Liver (tissue), 9 donors: ENCODE data around the gene LRRC46. TPM values are rescaled to one million over a fixed set of nuclear protein-coding genes. Genes with fewer than 3 reads are reported as not detected.

Source experiments
- DNase-seq: peaks from one replicate; pipeline ENCODE4 v3.0.0-alpha.2; 2017; ENCODE audit warnings: low spot score
- H3K27ac ChIP-seq, 2 donors: one replicate each; pipeline ENCODE4 v1.7.0; 2013; ENCODE audit warnings: inconsistent platforms in 2 of 2, low read length in 2 of 2, control low read depth in 1 of 2, low read depth in 1 of 2, mild to moderate bottlenecking in 1 of 2
- H3K27me3 ChIP-seq, 4 donors: one replicate each; pipeline versions ENCODE4 v1.6.1 to v1.7.0; 2013; ENCODE audit warnings: low read length in 3 of 4, inconsistent platforms in 1 of 4, mild to moderate bottlenecking in 1 of 4, moderate library complexity in 1 of 4; ENCODE audit not compliant: control insufficient read depth in 4 of 4, insufficient read depth in 4 of 4
- H3K36me3 ChIP-seq, 4 donors: one replicate each; pipeline versions ENCODE4 v1.6.1 to v1.7.0; 2013; ENCODE audit warnings: low read length in 3 of 4, mild to moderate bottlenecking in 3 of 4, low read depth in 1 of 4, moderate library complexity in 1 of 4; ENCODE audit not compliant: control insufficient read depth in 4 of 4, insufficient read depth in 3 of 4
- H3K4me1 ChIP-seq, 4 donors: one replicate each; pipeline versions ENCODE4 v1.6.1 to v1.7.0; 2013; ENCODE audit warnings: low read length in 3 of 4, mild to moderate bottlenecking in 3 of 4, moderate library complexity in 1 of 4; ENCODE audit not compliant: control insufficient read depth in 4 of 4, insufficient read depth in 4 of 4
- H3K4me3 ChIP-seq, 3 donors: one replicate each; pipeline versions ENCODE4 v1.6.1 to v1.7.0; 2013; ENCODE audit warnings: low read length in 3 of 3, control low read depth in 1 of 3, low read depth in 1 of 3, mild to moderate bottlenecking in 1 of 3
- H3K9ac ChIP-seq, 2 donors: one replicate each; pipeline ENCODE4 v1.7.0; 2013; ENCODE audit warnings: low read length in 2 of 2, mild to moderate bottlenecking in 2 of 2, moderate library complexity in 2 of 2, control low read depth in 1 of 2, low read depth in 1 of 2
- H3K9me3 ChIP-seq, 4 donors: one replicate each; pipeline versions ENCODE4 v1.6.1 to v1.7.0; 2013; ENCODE audit warnings: low read length in 3 of 4; ENCODE audit not compliant: control insufficient read depth in 4 of 4
- CTCF ChIP-seq: fragments of 150-350 bp; IDR thresholded peaks from 2 replicates; pipeline ENCODE4 v1.5.1; 2017; ENCODE audit warnings: improper control_type of control experiment, low read depth, low read length; ENCODE audit not compliant: missing input control
- FOXA1 ChIP-seq: IDR thresholded peaks from 2 replicates; pipeline ENCODE4 v1.6.1; 2016; ENCODE audit warnings: antibody characterized with exemption
- FOXA2 ChIP-seq: IDR thresholded peaks from 2 replicates; pipeline ENCODE4 v1.6.1; 2016; ENCODE audit warnings: antibody characterized with exemption
- GABPA ChIP-seq, 2 donors: IDR thresholded peaks in 1 of 2; conservative IDR thresholded peaks in 1 of 2; 2 replicates each; pipeline ENCODE4 v1.6.1; 2016; ENCODE audit warnings: antibody characterized with exemption in 2 of 2, mild to moderate bottlenecking in 1 of 2, moderate library complexity in 1 of 2
- HNF4A ChIP-seq, 2 donors: conservative IDR thresholded peaks; 2 replicates each; pipeline ENCODE4 v1.6.1; 2016; ENCODE audit warnings: antibody characterized with exemption in 2 of 2, mild to moderate bottlenecking in 2 of 2
- HNF4G ChIP-seq: IDR thresholded peaks from 2 replicates; pipeline ENCODE4 v1.6.1; 2016; ENCODE audit warnings: antibody characterized with exemption
- JUND ChIP-seq, 2 donors: IDR thresholded peaks; 2 replicates each; pipeline ENCODE4 v1.6.1; 2016; ENCODE audit warnings: antibody characterized with exemption in 2 of 2
- NR2F2 ChIP-seq: IDR thresholded peaks from 2 replicates; pipeline ENCODE4 v1.6.1; 2016; ENCODE audit warnings: antibody characterized with exemption
- RAD21 ChIP-seq, 2 donors: IDR thresholded peaks; 2 replicates each; pipeline ENCODE4 v1.6.1; 2016; ENCODE audit warnings: antibody characterized with exemption in 2 of 2, mild to moderate bottlenecking in 2 of 2
- REST ChIP-seq: IDR thresholded peaks from 2 replicates; pipeline ENCODE4 v1.6.1; 2016; ENCODE audit warnings: antibody characterized with exemption, mild to moderate bottlenecking
- RXRA ChIP-seq, 2 donors: IDR thresholded peaks; 2 replicates each; pipeline ENCODE4 v1.6.1; 2017 to 2018; ENCODE audit warnings: antibody characterized with exemption in 2 of 2, mild to moderate bottlenecking in 1 of 2
- TAF1 ChIP-seq: conservative IDR thresholded peaks from 2 replicates; pipeline ENCODE4 v1.6.1; 2016; ENCODE audit warnings: antibody characterized with exemption, mild to moderate bottlenecking
- YY1 ChIP-seq: IDR thresholded peaks from 2 replicates; pipeline ENCODE4 v1.6.1; 2016; ENCODE audit warnings: antibody characterized with exemption, mild to moderate bottlenecking
- ZBTB33 ChIP-seq: IDR thresholded peaks from 2 replicates; pipeline ENCODE4 v1.6.1; 2016; ENCODE audit warnings: antibody characterized with exemption
- WGBS: extraction: QIAGEN DNeasy Blood & Tissue Kit; methylation state at CpG from one replicate; pipeline ENCODE4 v1.1.7; 2013; 5-methylcytosine and 5-hydroxymethylcytosine counted together
- polyA plus RNA-seq, 2 donors: library from polyadenylated mRNA; stranded (reverse) in 1 of 2; unstranded in 1 of 2; fragments of 200-250 nt in 1 of 2; fragments of >200 nt in 1 of 2; fragmentation: Nextera tagmentation in 1 of 2; extraction: Ambion mirVana in 1 of 2; gene quantifications; one replicate each; pipeline versions ENCODE4 v1.2.1 to v1.2.3, GENCODE V29; 2013 to 2015
- total RNA-seq, 2 donors: library from RNA; depleted of rRNA; stranded (reverse); fragments of >200 nt; gene quantifications; one replicate each; pipeline ENCODE4 v1.2.3, GENCODE V29; 2014
- TF ChIP-seq, protein P1 (sequence below): IDR thresholded peaks from 2 replicates; pipeline ENCODE4 v1.6.1; 2016; ENCODE audit warnings: antibody characterized with exemption
- TF ChIP-seq, protein P2 (sequence below): IDR thresholded peaks from 2 replicates; pipeline ENCODE4 v1.6.1; 2016; ENCODE audit warnings: antibody characterized with exemption
- donor health status: healthy.
- donor health status: healthy.
- donor health status: healthy.
- donor health status: healthy.
- donor health status: healthy.

The LRRC46 gene
- total and polyA plus RNA-seq, 4 donors = under 0.01 to 0.43 (median 0.32) TPM

GRCh38 chr17:47884427-47884740 lies 52.9 kb downstream of the LRRC46 start:
- WGBS = 65% methylated on average over 5 of the region's 5 CpGs
- Histone ChIP-seq H3K4me3 (no peak overlapping the region), H3K4me1 (no peaks in the 10 kb centered on the region), H3K9ac (no peak overlapping the region), H3K27ac (no peak overlapping the region), H3K9me3 (no peaks in the 10 kb centered on the region), H3K27me3 (no peaks in the 10 kb centered on the region), H3K36me3 (no peaks in the 10 kb centered on the region)
- DNase-seq = no peak
- no peak for TF ChIP-seq FOXA2
- TF ChIP-seq RXRA (IDR thresholded peaks at IDR 0.05) = no peak
- TF ChIP-seq YY1 = no peak

GRCh38 chr17:47884905-47885730 lies 53.6 kb downstream of the LRRC46 start:
- Histone ChIP-seq H3K4me1 (no peaks in the 10 kb centered on the region), H3K27ac (no peak overlapping the region), H3K9ac (no peak overlapping the region), H3K4me3 (no peak overlapping the region), H3K27me3 (no peaks in the 10 kb centered on the region), H3K36me3 (no peaks in the 10 kb centered on the region), H3K9me3 (no peaks in the 10 kb centered on the region)
- WGBS = 73% methylated on average over 11 of the region's 11 CpGs
- DNase-seq = no peak
- TF ChIP-seq, protein P1, sequence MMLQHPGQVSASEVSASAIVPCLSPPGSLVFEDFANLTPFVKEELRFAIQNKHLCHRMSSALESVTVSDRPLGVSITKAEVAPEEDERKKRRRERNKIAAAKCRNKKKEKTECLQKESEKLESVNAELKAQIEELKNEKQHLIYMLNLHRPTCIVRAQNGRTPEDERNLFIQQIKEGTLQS = no peak
- TF ChIP-seq FOXA1 (no peak), TAF1 (no peak), RXRA (IDR thresholded peaks at IDR 0.05) (no peak), YY1 (no peak), JUND (IDR thresholded peaks at IDR 0.05) (no peak), HNF4G (no peak), NR2F2 (no peak), FOXA2 (no peak), CTCF (no peak), GABPA (IDR thresholded peaks at IDR 0.05 in 1 of 2, conservative IDR thresholded peaks at IDR 0.05 in 1 of 2) (no peak), RAD21 (IDR thresholded peaks at IDR 0.05) (no peak), REST (no peak), ZBTB33 (no peak), HNF4A (conservative IDR thresholded peaks at IDR 0.05) (no peak)
- TF ChIP-seq, protein P2, sequence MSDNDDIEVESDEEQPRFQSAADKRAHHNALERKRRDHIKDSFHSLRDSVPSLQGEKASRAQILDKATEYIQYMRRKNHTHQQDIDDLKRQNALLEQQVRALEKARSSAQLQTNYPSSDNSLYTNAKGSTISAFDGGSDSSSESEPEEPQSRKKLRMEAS = no peak

Other genes starting within 250 kb of the LRRC46 start
- gene KPNB1, start 181.8 kb upstream of the LRRC46 start, total RNA-seq = 100 to 1,000 TPM; 111 to 114 TPM
- gene KPNB1, start 181.8 kb upstream of the LRRC46 start, polyA plus RNA-seq = 10 to 100 TPM; 27.6 to 39.5 TPM
- gene TBKBP1, start 137.5 kb upstream of the LRRC46 start, total RNA-seq = 1 to 10 TPM; 1.4 to 1.5 TPM
- gene TBKBP1, start 137.5 kb upstream of the LRRC46 start, polyA plus RNA-seq = 1 to 10 TPM in 1 of 2 donors, under 1 TPM in 1; 0.25 to 2.0 TPM
- gene TBX21, start 98.4 kb upstream of the LRRC46 start, total RNA-seq = under 1 TPM; 0.19 to 0.59 TPM
- gene TBX21, start 98.4 kb upstream of the LRRC46 start, polyA plus RNA-seq = under 1 TPM in 1 of 2 donors, not detected in 1; 0.25 TPM
- gene OSBPL7, start 9.9 kb upstream of the LRRC46 start, total RNA-seq = 1 to 10 TPM; 1.9 to 2.4 TPM
- under 1 TPM; 0.51 to 0.81 TPM for gene OSBPL7, start 9.9 kb upstream of the LRRC46 start, polyA plus RNA-seq
- gene MRPL10, start 129 bp upstream of the LRRC46 start, total RNA-seq = 10 to 100 TPM; 10.2 to 10.6 TPM
- 10 to 100 TPM; 15.1 to 24.9 TPM for gene MRPL10, start 129 bp upstream of the LRRC46 start, polyA plus RNA-seq
- 10 to 100 TPM; 17.8 to 21.4 TPM for gene SCRN2, start 9.6 kb downstream of the LRRC46 start, total RNA-seq
- gene SCRN2, start 9.6 kb downstream of the LRRC46 start, polyA plus RNA-seq = 10 to 100 TPM; 19.2 to 27.4 TPM
- gene SP6, start 19.5 kb downstream of the LRRC46 start, total RNA-seq = under 1 TPM; 0.08 to 0.09 TPM
- gene SP6, start 19.5 kb downstream of the LRRC46 start, polyA plus RNA-seq = under 1 TPM; 0.03 to 0.04 TPM
- 1 to 10 TPM; 2.2 to 3.5 TPM for gene SP2, start 64.6 kb downstream of the LRRC46 start, total RNA-seq
- 1 to 10 TPM; 4.1 to 5.7 TPM for gene SP2, start 64.6 kb downstream of the LRRC46 start, polyA plus RNA-seq
- 100 to 1,000 TPM in 1 of 2 donors, 10 to 100 TPM in 1; 27.8 to 102 TPM for gene PNPO, start 109.9 kb downstream of the LRRC46 start, total RNA-seq
- gene PNPO, start 109.9 kb downstream of the LRRC46 start, polyA plus RNA-seq = 10 to 100 TPM; 49.7 to 52.9 TPM
- gene PRR15L, start 126.2 kb downstream of the LRRC46 start, total RNA-seq = 10 to 100 TPM in 1 of 2 donors, 1 to 10 TPM in 1; 1.9 to 11.0 TPM
- 1 to 10 TPM in 1 of 2 donors, under 1 TPM in 1; 0.83 to 1.8 TPM for gene PRR15L, start 126.2 kb downstream of the LRRC46 start, polyA plus RNA-seq
- gene CDK5RAP3, start 139.4 kb downstream of the LRRC46 start, total RNA-seq = 100 to 1,000 TPM in 1 of 2 donors, 10 to 100 TPM in 1; 44.6 to 120 TPM
- 10 to 100 TPM; 52.7 to 96.8 TPM for gene CDK5RAP3, start 139.4 kb downstream of the LRRC46 start, polyA plus RNA-seq
- gene COPZ2, start 206.1 kb downstream of the LRRC46 start, total RNA-seq = 10 to 100 TPM in 1 of 2 donors, 1 to 10 TPM in 1; 2.6 to 13.3 TPM
- 10 to 100 TPM; 22.4 to 38.1 TPM for gene COPZ2, start 206.1 kb downstream of the LRRC46 start, polyA plus RNA-seq
- gene NFE2L1, start 216.7 kb downstream of the LRRC46 start, total RNA-seq = 10 to 100 TPM; 37.5 to 79.5 TPM
- 10 to 100 TPM; 14.3 to 77.7 TPM for gene NFE2L1, start 216.7 kb downstream of the LRRC46 start, polyA plus RNA-seq